HEK293 (cell line): ENCODE data around the gene CREB5.

Source experiments
- CTCF ChIA-PET: fragments of 350-600 bp; formaldehyde crosslinking; extraction: SDS; loops from one replicate; lab custom pipeline; 2021; ENCODE audit warnings: antibody characterized with exemption; lab: Yijun Ruan, JAX
- POLR2A ChIA-PET: fragments of 300-600 bp; formaldehyde crosslinking; extraction: SDS; loops from one replicate; lab custom pipeline; 2020; ENCODE audit warnings: antibody characterized with exemption, inconsistent platforms; lab: Yijun Ruan, JAX
- H3K27ac ChIP-seq: fragments of 200-500 bp; sonication (Bioruptor generic); 2 replicates; pipeline ENCODE4 v1.5.1; 2014; ENCODE audit warnings: low read depth, low read length, control low read depth, inconsistent platforms; ENCODE audit errors: extremely low read depth
- H3K36me3 ChIP-seq, 2 experiments: fragments of 200-500 bp in 1 of 2; sonication (Bioruptor generic) in 1 of 2; 1 replicate in 1 of 2; 2 replicates in 1 of 2; pipeline ENCODE4 v1.5.1; 2014 to 2017; ENCODE audit warnings: inconsistent platforms in 2 of 2, low read length in 2 of 2; ENCODE audit not compliant: control insufficient read depth in 2 of 2, insufficient read depth in 1 of 2
- H3K4me1 ChIP-seq: fragments of 200-500 bp; sonication (Bioruptor generic); 2 replicates; pipeline ENCODE4 v1.5.1; 2014; ENCODE audit warnings: mild to moderate bottlenecking, low read length, inconsistent platforms; ENCODE audit not compliant: control insufficient read depth, insufficient read depth
- H3K4me3 ChIP-seq: 2 replicates; pipeline ENCODE4 v1.5.1; 2011; ENCODE audit warnings: low read depth, mild to moderate bottlenecking, control low read depth, low read length, moderate library complexity
- H3K9me3 ChIP-seq: fragments of 200-500 bp; sonication (Bioruptor generic); 2 replicates; pipeline ENCODE4 v1.5.1; 2014; ENCODE audit warnings: low read depth, low read length, inconsistent platforms; ENCODE audit not compliant: control insufficient read depth, insufficient read depth
- FEZF1 ChIP-seq: fragments of 450-650 bp; formaldehyde crosslinking; IDR thresholded peaks from 2 replicates; pipeline ENCODE4 v1.5.1; 2016; ENCODE audit warnings: missing biosample characterization, missing genetic modification characterization
- KLF10 ChIP-seq: fragments of 450-650 bp; IDR thresholded peaks from 2 replicates; pipeline ENCODE4 v1.5.1; 2018; ENCODE audit warnings: missing biosample characterization, mild to moderate bottlenecking, missing genetic modification characterization
- KLF8 ChIP-seq: fragments of 450-650 bp; formaldehyde crosslinking; IDR thresholded peaks from 2 replicates; pipeline ENCODE4 v1.5.1; 2016; ENCODE audit warnings: missing biosample characterization, missing genetic modification characterization
- MYNN ChIP-seq: fragments of 450-650 bp; formaldehyde crosslinking; IDR thresholded peaks from 2 replicates; pipeline ENCODE4 v1.5.1; 2016; ENCODE audit warnings: missing biosample characterization, missing genetic modification characterization, borderline replicate concordance
- MZF1 ChIP-seq: fragments of 450-650 bp; formaldehyde crosslinking; IDR thresholded peaks from 2 replicates; pipeline ENCODE4 v1.5.1; 2017; ENCODE audit warnings: missing biosample characterization, missing genetic modification characterization, borderline replicate concordance
- SCRT2 ChIP-seq: fragments of 450-650 bp; formaldehyde crosslinking; IDR thresholded peaks from 2 replicates; pipeline ENCODE4 v1.5.1; 2016; ENCODE audit warnings: missing biosample characterization, missing genetic modification characterization
- SP7 ChIP-seq: fragments of 450-650 bp; formaldehyde crosslinking; IDR thresholded peaks from 2 replicates; pipeline ENCODE4 v1.5.1; 2016; ENCODE audit warnings: missing biosample characterization, missing genetic modification characterization
- TCF7L2 ChIP-seq: IDR thresholded peaks from 2 replicates; pipeline ENCODE4 v1.6.1; 2011; ENCODE audit warnings: low read depth, mild to moderate bottlenecking, inconsistent platforms, low read length, moderate library complexity, borderline replicate concordance
- TSHZ1 ChIP-seq: fragments of 450-650 bp; formaldehyde crosslinking; IDR thresholded peaks from 2 replicates; pipeline ENCODE4 v1.5.1; 2016; ENCODE audit warnings: missing biosample characterization, missing genetic modification characterization, borderline replicate concordance
- ZBTB20 ChIP-seq: fragments of 450-650 bp; formaldehyde crosslinking; IDR thresholded peaks from 2 replicates; pipeline ENCODE4 v1.5.1; 2016; ENCODE audit warnings: missing biosample characterization, missing genetic modification characterization
- ZBTB48 ChIP-seq: fragments of 450-650 bp; formaldehyde crosslinking; IDR thresholded peaks from 2 replicates; pipeline ENCODE4 v1.5.1; 2016; ENCODE audit warnings: missing biosample characterization, missing genetic modification characterization
- ZIC2 ChIP-seq: fragments of 450-650 bp; formaldehyde crosslinking; IDR thresholded peaks from 2 replicates; pipeline ENCODE4 v1.5.1; 2016; ENCODE audit warnings: missing biosample characterization, missing genetic modification characterization
- ZNF132 ChIP-seq: fragments of 450-650 bp; formaldehyde crosslinking; IDR thresholded peaks from 2 replicates; pipeline ENCODE4 v1.5.1; 2017; ENCODE audit warnings: missing biosample characterization, missing genetic modification characterization, borderline replicate concordance
- ZNF223 ChIP-seq: fragments of 450-650 bp; formaldehyde crosslinking; IDR thresholded peaks from 2 replicates; pipeline ENCODE4 v1.5.1; 2016; ENCODE audit warnings: missing biosample characterization, missing genetic modification characterization
- ZNF24 ChIP-seq: fragments of 450-650 bp; formaldehyde crosslinking; IDR thresholded peaks from 2 replicates; pipeline ENCODE4 v1.5.1; 2016; ENCODE audit warnings: missing biosample characterization, missing genetic modification characterization
- ZNF292 ChIP-seq: fragments of 450-650 bp; formaldehyde crosslinking; IDR thresholded peaks from 2 replicates; pipeline ENCODE4 v1.5.1; 2016; ENCODE audit warnings: low read depth, missing biosample characterization, missing genetic modification characterization, borderline replicate concordance
- ZNF302 ChIP-seq: fragments of 450-650 bp; formaldehyde crosslinking; IDR thresholded peaks from 2 replicates; pipeline ENCODE4 v1.5.1; 2016; ENCODE audit warnings: missing biosample characterization, missing genetic modification characterization, low read depth
- ZNF362 ChIP-seq: fragments of 450-650 bp; formaldehyde crosslinking; IDR thresholded peaks from 2 replicates; pipeline ENCODE4 v1.5.1; 2016; ENCODE audit warnings: missing biosample characterization, missing genetic modification characterization
- ZNF366 ChIP-seq: fragments of 450-650 bp; formaldehyde crosslinking; conservative IDR thresholded peaks from 2 replicates; pipeline ENCODE4 v1.5.1; 2016; ENCODE audit warnings: missing biosample characterization, missing genetic modification characterization
- ZNF391 ChIP-seq: fragments of 450-650 bp; formaldehyde crosslinking; IDR thresholded peaks from 2 replicates; pipeline ENCODE4 v1.5.1; 2016; ENCODE audit warnings: low read depth, missing biosample characterization, missing genetic modification characterization, borderline replicate concordance
- ZNF416 ChIP-seq: fragments of 450-650 bp; formaldehyde crosslinking; IDR thresholded peaks from 2 replicates; pipeline ENCODE4 v1.5.1; 2016; ENCODE audit warnings: missing biosample characterization, missing genetic modification characterization
- ZNF48 ChIP-seq: fragments of 450-650 bp; formaldehyde crosslinking; IDR thresholded peaks from 2 replicates; pipeline ENCODE4 v1.5.1; 2016; ENCODE audit warnings: missing biosample characterization, missing genetic modification characterization
- ZNF561 ChIP-seq: fragments of 450-650 bp; IDR thresholded peaks from 2 replicates; pipeline ENCODE4 v1.5.1; 2018; ENCODE audit warnings: missing biosample characterization, missing genetic modification characterization, borderline replicate concordance
- ZNF596 ChIP-seq: fragments of 450-650 bp; IDR thresholded peaks from 2 replicates; pipeline ENCODE4 v1.5.0; 2018; ENCODE audit warnings: missing biosample characterization, mild to moderate bottlenecking, missing genetic modification characterization, moderate library complexity
- ZNF768 ChIP-seq: fragments of 450-650 bp; formaldehyde crosslinking; IDR thresholded peaks from 2 replicates; pipeline ENCODE4 v1.5.1; 2018; ENCODE audit warnings: missing biosample characterization, mild to moderate bottlenecking, missing genetic modification characterization
- ZNF792 ChIP-seq: fragments of 450-650 bp; formaldehyde crosslinking; IDR thresholded peaks from 2 replicates; pipeline ENCODE4 v1.5.1; 2016; ENCODE audit warnings: missing biosample characterization, missing genetic modification characterization
- ZNF830 ChIP-seq: fragments of 450-650 bp; IDR thresholded peaks from 2 replicates; pipeline ENCODE4 v1.5.0; 2018; ENCODE audit warnings: missing biosample characterization, missing genetic modification characterization, low read depth, mild to moderate bottlenecking, moderate library complexity
- ZNF843 ChIP-seq: fragments of 450-650 bp; formaldehyde crosslinking; IDR thresholded peaks from 2 replicates; pipeline ENCODE4 v1.5.1; 2016; ENCODE audit warnings: missing biosample characterization, missing genetic modification characterization
- ZSCAN23 ChIP-seq: fragments of 450-650 bp; formaldehyde crosslinking; IDR thresholded peaks from 2 replicates; pipeline ENCODE4 v1.5.1; 2016; ENCODE audit warnings: missing biosample characterization, missing genetic modification characterization
- TF ChIP-seq, protein P1 (sequence below): fragments of 450-650 bp; formaldehyde crosslinking; IDR thresholded peaks from 2 replicates; pipeline ENCODE4 v1.5.1; 2017; ENCODE audit warnings: missing biosample characterization, missing genetic modification characterization
- TF ChIP-seq, protein P2 (sequence below): fragments of 450-650 bp; formaldehyde crosslinking; IDR thresholded peaks from 2 replicates; pipeline ENCODE4 v1.5.1; 2016; ENCODE audit warnings: missing biosample characterization, missing genetic modification characterization
- TF ChIP-seq, protein P3 (sequence below): fragments of 450-650 bp; formaldehyde crosslinking; IDR thresholded peaks from 2 replicates; pipeline ENCODE4 v1.5.1; 2016; ENCODE audit warnings: missing biosample characterization, missing genetic modification characterization, low read depth

Gene CREB5

GRCh38 chr7:28400838-28401360 lies 11.4 kb upstream of the CREB5 start:
- Histone ChIP-seq H3K4me1 (peaks cover 4% of the 10 kb centered on the region; the same call in 1 of the 2 replicates), H3K9me3 (no peaks in the 10 kb centered on the region), H3K4me3 (no peak overlapping the region), H3K36me3 (no peaks in the 10 kb centered on the region), H3K27ac (no peak overlapping the region)
- CTCF ChIA-PET = interaction anchor here (0.9 to 1.0 kb wide), 2 partner anchors 11 to 15 kb away, joined by 4 to 6 read pairs; no protein-coding TSS in a partner anchor
- POLR2A ChIA-PET = no interaction called here
- TF ChIP-seq ZNF391 = no peak
- peak; percentile 93 for TF ChIP-seq TCF7L2
- no peak for TF ChIP-seq TSHZ1
- TF ChIP-seq ZNF366 (tag by site-specific recombination) = no peak
- TF ChIP-seq KLF8 (tag by site-specific recombination) = no peak
- TF ChIP-seq, protein P1, sequence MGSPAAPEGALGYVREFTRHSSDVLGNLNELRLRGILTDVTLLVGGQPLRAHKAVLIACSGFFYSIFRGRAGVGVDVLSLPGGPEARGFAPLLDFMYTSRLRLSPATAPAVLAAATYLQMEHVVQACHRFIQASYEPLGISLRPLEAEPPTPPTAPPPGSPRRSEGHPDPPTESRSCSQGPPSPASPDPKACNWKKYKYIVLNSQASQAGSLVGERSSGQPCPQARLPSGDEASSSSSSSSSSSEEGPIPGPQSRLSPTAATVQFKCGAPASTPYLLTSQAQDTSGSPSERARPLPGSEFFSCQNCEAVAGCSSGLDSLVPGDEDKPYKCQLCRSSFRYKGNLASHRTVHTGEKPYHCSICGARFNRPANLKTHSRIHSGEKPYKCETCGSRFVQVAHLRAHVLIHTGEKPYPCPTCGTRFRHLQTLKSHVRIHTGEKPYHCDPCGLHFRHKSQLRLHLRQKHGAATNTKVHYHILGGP (tag by site-specific recombination) = peak; percentile 98
- no peak for TF ChIP-seq SP7 (tag by site-specific recombination)
- no peak for TF ChIP-seq ZNF48 (tag by site-specific recombination)
- no peak for TF ChIP-seq ZNF561 (tag by site-specific recombination)
- no peak for TF ChIP-seq ZNF24 (tag by site-specific recombination)
- TF ChIP-seq, protein P2, sequence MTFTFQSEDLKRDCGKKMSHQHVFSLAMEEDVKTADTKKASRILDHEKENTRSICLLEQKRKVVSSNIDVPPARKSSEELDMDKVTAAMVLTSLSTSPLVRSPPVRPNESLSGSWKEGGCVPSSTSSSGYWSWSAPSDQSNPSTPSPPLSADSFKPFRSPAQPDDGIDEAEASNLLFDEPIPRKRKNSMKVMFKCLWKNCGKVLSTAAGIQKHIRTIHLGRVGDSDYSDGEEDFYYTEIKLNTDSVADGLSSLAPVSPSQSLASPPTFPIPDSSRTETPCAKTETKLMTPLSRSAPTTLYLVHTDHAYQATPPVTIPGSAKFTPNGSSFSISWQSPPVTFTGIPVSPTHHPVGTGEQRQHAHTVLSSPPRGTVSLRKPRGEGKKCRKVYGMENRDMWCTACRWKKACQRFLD (tag by site-specific recombination) = no peak
- TF ChIP-seq ZNF596 (tag by site-specific recombination) = no peak
- TF ChIP-seq FEZF1 (tag by site-specific recombination) = peak; percentile 56
- no peak for TF ChIP-seq ZBTB48 (tag by site-specific recombination)
- TF ChIP-seq ZBTB20 = no peak
- TF ChIP-seq MYNN (tag by site-specific recombination) = no peak
- no peak for TF ChIP-seq ZNF830 (tag by site-specific recombination)
- no peak for TF ChIP-seq ZNF792
- no peak for TF ChIP-seq ZNF768 (tag by site-specific recombination)
- TF ChIP-seq MZF1 (tag by site-specific recombination) = no peak
- no peak for TF ChIP-seq ZNF292
- TF ChIP-seq ZSCAN23 = no peak
- TF ChIP-seq ZNF362 (tag by site-specific recombination) = no peak
- TF ChIP-seq ZNF132 = no peak
- no peak for TF ChIP-seq SCRT2
- TF ChIP-seq KLF10 = no peak
- TF ChIP-seq, protein P3, sequence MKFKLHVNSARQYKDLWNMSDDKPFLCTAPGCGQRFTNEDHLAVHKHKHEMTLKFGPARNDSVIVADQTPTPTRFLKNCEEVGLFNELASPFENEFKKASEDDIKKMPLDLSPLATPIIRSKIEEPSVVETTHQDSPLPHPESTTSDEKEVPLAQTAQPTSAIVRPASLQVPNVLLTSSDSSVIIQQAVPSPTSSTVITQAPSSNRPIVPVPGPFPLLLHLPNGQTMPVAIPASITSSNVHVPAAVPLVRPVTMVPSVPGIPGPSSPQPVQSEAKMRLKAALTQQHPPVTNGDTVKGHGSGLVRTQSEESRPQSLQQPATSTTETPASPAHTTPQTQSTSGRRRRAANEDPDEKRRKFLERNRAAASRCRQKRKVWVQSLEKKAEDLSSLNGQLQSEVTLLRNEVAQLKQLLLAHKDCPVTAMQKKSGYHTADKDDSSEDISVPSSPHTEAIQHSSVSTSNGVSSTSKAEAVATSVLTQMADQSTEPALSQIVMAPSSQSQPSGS (tag by site-specific recombination) = no peak
- TF ChIP-seq ZNF843 (tag by site-specific recombination) = peak; percentile 73
- no peak for TF ChIP-seq ZNF302 (tag by site-specific recombination)
- no peak for TF ChIP-seq ZNF416 (tag by site-specific recombination)
- TF ChIP-seq ZIC2 (tag by site-specific recombination) = no peak
- TF ChIP-seq ZNF223 (tag by site-specific recombination) = no peak
